Panc1 (cell line): ENCODE results near the gene THG1L.

Source experiments
- CTCF ChIP-seq: fragments of 450-650 bp; IDR thresholded peaks from 2 replicates; pipeline ENCODE4 v1.5.1; 2017; ENCODE audit warnings: mild to moderate bottlenecking
- SIN3A ChIP-seq: IDR thresholded peaks from 2 replicates; pipeline ENCODE4 v1.6.1; 2012; ENCODE audit warnings: low read depth, mild to moderate bottlenecking, low read length, moderate library complexity, borderline replicate concordance; ENCODE audit not compliant: insufficient read depth
- TCF7L2 ChIP-seq: IDR thresholded peaks from 2 replicates; pipeline ENCODE4 v1.6.1; 2011; ENCODE audit warnings: mild to moderate bottlenecking, low read depth, low read length, inconsistent platforms

DNA sequence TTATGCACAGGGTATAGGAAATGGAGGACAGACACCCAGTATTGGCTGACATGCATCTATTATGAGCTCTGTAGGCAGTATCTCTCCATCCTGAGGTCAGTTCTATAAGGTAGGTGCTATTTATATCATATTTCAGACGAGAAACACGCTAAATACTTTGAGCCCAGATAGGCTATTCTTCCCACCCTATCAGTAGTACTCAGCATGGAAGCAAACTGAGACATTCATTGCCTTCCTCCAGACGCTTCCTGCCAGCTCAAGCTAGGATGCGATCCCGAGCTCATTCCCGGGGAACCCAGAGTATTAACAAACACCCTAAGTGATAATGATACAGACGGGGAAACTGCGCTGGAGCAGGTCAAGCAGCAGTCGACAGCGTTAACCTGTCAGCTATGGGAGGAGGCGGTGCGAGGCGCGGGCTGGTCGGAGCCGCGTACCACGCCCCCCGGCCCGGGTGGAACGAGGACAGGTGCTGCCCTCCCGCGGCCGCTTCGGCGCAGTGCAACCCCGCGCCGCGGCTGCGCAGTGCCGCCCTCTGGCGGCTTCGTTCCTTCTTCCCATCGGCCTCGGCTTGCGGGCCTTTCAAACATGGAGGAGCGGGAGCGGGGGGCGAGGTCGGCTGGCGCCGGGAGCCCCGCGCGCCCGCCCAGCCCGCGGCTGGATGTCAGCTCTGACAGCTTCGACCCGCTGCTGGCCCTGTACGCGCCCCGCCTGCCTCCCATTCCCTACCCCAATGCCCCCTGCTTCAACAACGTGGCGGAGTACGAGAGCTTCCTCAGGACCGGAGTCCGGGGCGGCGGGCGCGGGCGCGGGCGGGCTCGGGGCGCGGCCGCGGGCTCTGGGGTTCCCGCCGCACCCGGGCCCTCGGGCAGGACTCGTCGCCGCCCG, 12.2 kb downstream of the THG1L start, which contains the start of gene LSM11:
- TF ChIP-seq CTCF (peak; percentile 100), TCF7L2 (no peak), SIN3A (peak; percentile 79; the same call in 1 of the 2 replicates)
